MM.1S (cell line): ENCODE measurements around the gene RIC8A.

Source experiments
- CTCF ChIP-seq: fragments of 300-600 bp; sonication (generic); IDR thresholded peaks from 2 replicates; pipeline ENCODE4 v1.5.1; 2016; ENCODE audit warnings: antibody characterized with exemption, low read length, mixed read lengths
- EZH2 ChIP-seq: fragments of 300-600 bp; sonication (generic); optimal IDR thresholded peaks from 2 replicates; pipeline ENCODE3; 2017; ENCODE audit warnings: low read depth, mild to moderate bottlenecking, antibody characterized with exemption, low read length, mixed read lengths
- EZH2phosphoT487 ChIP-seq: fragments of 300-600 bp; sonication (generic); IDR thresholded peaks from 2 replicates; pipeline ENCODE4 v1.6.1; 2018; ENCODE audit warnings: antibody characterized with exemption, low read length

DNA sequence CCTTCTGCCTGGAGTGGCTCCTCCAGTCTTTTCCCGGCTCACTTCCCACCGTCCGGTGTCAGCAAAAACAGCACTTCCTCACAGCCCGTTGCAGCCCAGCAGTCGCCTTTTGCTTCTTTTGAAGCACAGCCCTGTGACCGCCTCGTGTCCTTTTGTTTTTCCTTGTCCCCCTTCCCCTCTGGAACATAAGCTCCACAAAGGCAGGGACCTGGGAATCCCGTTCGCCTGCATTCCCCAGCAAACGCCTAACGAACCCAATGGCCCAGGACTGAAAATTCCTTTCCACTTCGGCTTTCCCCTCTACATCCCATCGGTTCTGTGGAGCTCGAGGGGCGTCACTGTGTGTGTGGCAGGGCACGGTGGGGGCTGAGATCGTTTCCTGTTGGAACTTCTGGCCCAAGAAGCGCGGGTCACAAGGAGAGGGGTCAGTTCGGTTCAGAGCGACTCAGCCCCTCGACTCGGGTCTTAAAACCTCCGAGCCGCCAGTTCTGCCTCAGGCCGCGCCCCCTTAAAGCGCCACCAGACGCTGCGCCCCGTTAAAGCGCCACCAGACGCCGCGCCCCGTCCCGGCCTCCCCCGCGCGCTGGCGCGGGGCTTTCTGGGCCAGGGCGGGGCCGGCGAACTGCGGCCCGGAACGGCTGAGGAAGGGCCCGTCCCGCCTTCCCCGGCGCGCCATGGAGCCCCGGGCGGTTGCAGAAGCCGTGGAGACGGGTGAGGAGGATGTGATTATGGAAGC lies 841 bp downstream of the RIC8A start:
- TF ChIP-seq EZH2 (no peak), CTCF (no peak), EZH2phosphoT487 (no peak)
